SK-N-DZ (cell line): ENCODE data around the gene CACNA1D.

ENCODE experiments used
- DNase-seq: peaks from one replicate; pipeline ENCODE4 v3.0.0-alpha.2; 2015; ENCODE audit warnings: low spot score

CACNA1D gene

DNA sequence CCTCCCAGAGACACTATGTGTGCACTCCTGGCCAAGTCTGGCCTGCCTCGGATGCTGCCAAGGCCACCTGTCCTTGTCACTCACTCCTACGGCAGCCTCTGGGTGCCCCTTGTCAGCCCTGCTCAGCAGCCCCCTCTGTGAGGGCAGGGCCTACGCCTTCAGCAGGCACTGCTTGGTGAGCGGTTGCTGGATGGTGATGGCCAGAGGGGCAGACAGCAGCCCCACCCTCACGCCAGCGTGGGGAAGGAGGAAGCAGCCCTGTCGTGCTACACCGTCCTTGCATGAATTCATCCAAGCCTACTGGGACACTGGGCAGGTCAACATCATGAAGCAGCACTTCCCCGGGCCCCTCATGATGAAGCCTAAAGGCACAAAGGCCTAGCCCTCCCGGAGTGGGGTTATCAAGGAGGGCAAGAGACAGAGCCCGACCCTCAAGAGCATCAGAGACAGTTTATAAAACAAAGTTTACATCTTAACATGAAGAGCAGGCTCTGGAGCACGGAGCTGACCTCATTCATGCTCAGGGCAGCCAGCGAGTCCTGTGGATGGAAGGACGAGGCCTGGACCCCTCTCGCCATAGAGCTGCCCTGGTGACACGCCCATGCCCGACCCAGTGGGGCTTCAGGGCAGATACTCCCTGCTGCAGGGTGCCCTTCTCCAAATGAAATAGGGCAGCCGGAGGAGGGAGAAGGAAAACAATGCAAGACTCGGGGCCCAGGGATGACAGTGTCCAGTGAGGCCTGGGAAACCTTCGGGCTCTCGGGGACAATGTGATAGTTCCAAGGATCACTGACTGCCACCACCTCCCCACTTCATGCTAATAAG lies 326.6 kb downstream of the CACNA1D start:
- no peak for DNase-seq

DNA sequence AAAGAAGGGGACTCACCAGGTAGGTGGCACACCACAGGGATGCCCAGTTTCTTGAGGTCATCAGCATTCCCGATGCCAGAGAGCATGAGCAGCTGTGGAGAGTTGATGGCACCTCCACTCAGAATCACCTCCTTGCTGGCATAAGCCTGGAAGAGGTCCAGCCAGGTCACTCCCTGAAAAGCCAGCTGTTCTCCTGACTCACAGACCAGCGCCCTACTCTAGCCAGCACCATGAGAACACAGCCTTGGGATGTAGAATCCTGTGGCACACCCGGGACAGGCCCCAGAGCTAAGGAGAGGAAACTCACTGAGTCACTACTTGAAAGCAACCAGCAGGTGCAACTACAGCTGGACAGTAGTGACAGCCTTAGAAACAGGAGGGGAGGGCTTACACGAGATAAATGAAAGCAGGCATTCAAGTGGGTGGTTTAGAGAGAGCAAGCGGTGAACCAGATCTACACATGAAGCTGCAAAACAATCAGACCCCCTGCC lies 327.3 kb downstream of the CACNA1D start:
- DNase-seq, result no peak

GRCh38 chr3:53822331-53822741 lies 327.9 kb downstream of the CACNA1D start:
- DNase-seq, result no peak

- DNase-seq, result no peak
Observed at GRCh38 chr3:53823026-53823955, 328.9 kb downstream of the CACNA1D start.

GRCh38 chr3:53823956-53824657 lies 329.7 kb downstream of the CACNA1D start:
- DNase-seq, result no peak

GRCh38 chr3:53824795-53825194 lies 330.4 kb downstream of the CACNA1D start:
- DNase-seq, result no peak

DNA sequence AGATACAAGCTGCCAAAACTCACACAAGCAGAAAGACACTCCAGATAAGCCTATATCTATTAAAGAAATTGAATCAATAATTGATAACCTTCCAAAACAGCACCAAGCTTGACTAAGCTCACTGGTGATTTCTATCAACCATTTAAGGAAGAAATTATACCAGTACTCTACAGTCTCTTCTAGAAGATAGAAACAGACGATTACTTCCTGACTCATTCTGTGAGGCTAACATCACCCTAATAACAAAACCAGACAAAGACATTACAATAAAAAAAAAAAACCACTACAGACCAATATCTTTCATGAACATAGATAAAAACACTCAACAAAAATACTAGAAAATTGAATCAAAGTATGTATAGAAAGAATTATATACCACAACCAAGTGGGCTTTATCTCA lies 331.6 kb downstream of the CACNA1D start:
- DNase-seq, result no peak

DNA sequence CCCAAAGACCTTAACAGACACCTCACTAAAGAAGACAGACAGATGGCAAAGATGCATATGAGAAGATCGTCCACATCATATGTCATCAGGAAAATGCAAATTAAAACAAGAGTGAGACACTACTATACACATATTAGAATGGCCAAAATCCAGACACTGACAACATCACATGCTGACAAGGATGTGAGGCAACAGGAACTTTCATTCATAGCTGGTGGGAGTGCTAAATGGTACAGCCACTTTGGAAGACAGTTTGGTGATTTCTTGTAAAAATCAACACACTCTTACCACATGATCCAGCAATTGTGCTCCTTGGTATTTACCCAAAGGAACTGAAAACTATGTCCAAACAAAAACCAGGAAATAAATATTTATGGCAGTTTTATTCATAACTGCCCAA lies 334.2 kb downstream of the CACNA1D start:
- no peak for DNase-seq

DNA sequence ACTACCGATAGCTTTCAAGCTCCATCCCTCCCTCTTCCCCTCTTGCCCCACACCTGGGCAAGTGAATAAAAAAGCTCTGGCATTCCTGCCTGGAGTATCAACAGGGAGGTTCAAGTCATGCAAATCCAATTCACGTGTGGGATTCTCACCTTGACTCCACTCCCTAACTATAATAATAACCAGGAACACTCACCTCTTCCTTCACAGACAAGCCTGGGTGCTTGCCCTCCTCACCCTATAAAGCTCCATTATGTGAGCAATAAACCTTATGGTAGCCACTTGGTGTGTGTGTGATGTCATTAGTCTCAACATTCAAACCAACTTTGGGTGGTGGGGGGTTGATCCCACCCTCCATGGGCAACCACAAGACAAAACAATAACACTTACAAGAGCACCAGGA lies 335.2 kb downstream of the CACNA1D start:
- no peak for DNase-seq

GRCh38 chr3:53830944-53831343 lies 336.5 kb downstream of the CACNA1D start:
- DNase-seq, result no peak

GRCh38 chr3:53833053-53833645 lies 338.7 kb downstream of the CACNA1D start:
- no peak for DNase-seq

- no peak for DNase-seq
Observed at GRCh38 chr3:53833700-53834099, 339.3 kb downstream of the CACNA1D start.

GRCh38 chr3:53834429-53835095 lies 340.2 kb downstream of the CACNA1D start:
- no peak for DNase-seq

DNA sequence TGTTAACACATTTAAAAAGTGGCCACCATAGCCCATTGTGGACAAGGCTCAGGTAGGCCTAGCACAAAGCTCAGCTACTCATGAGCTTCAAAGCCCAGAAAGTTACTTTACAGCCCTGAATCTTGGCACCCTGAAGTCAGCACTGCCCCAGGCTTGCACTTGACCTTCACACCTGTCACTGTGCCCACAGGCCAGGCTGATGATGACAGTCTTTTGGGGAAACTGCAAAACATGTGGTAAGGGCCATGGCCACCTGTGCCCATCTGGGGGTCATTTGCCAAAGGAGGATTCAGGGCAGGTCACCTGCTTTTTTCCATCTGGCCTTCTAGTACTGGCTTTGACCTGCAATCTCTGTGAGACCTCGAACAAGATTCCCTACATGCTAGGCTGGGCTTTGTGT lies 340.8 kb downstream of the CACNA1D start:
- DNase-seq, result no peak

GRCh38 chr3:53836084-53836872 lies 341.9 kb downstream of the CACNA1D start:
- no peak for DNase-seq

DNA sequence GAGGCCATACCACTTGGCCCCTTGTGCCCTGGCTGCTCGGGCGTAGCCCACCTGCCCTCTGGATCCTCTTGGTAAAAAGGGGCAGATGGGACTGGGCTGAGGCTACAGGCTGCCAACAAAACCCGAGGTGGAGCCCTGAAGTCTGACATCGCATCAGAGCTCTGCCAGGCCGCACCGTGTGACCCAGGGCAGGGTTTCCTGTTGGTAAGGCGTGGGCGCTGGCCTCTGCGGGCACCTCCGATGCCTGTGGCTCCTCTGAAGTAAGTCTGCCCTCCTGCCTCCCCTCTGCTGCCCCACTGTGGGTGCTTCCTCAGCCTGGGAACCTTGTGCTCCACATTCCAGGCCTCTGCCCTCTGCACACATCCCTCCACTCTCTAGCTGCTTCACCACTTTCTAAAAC lies 342.9 kb downstream of the CACNA1D start:
- no peak for DNase-seq

- no peak for DNase-seq
Observed at GRCh38 chr3:53841296-53841695, 346.9 kb downstream of the CACNA1D start.

- DNase-seq, result no peak
Observed at GRCh38 chr3:53842436-53843194, 348.2 kb downstream of the CACNA1D start.
